HEK293 (cell line): ENCODE results near the gene KRT16.
"Not testable (repeated sequence)": the region's sequence is repeated elsewhere in the genome, so short reads cannot be mapped to it uniquely, and the experiment has no call there.

Experiments used
- CTCF ChIA-PET: fragments of 350-600 bp; formaldehyde crosslinking; extraction: SDS; loops from one replicate; lab custom pipeline; 2021; ENCODE audit warnings: antibody characterized with exemption; lab: Yijun Ruan, JAX
- POLR2A ChIA-PET: fragments of 300-600 bp; formaldehyde crosslinking; extraction: SDS; loops from one replicate; lab custom pipeline; 2020; ENCODE audit warnings: antibody characterized with exemption, inconsistent platforms; lab: Yijun Ruan, JAX
- H3K27ac ChIP-seq: fragments of 200-500 bp; sonication (Bioruptor generic); 2 replicates; pipeline ENCODE4 v1.5.1; 2014; ENCODE audit warnings: low read depth, low read length, control low read depth, inconsistent platforms; ENCODE audit errors: extremely low read depth
- H3K36me3 ChIP-seq, 2 experiments: fragments of 200-500 bp in 1 of 2; sonication (Bioruptor generic) in 1 of 2; 1 replicate in 1 of 2; 2 replicates in 1 of 2; pipeline ENCODE4 v1.5.1; 2014 to 2017; ENCODE audit warnings: inconsistent platforms in 2 of 2, low read length in 2 of 2; ENCODE audit not compliant: control insufficient read depth in 2 of 2, insufficient read depth in 1 of 2
- H3K4me1 ChIP-seq: fragments of 200-500 bp; sonication (Bioruptor generic); 2 replicates; pipeline ENCODE4 v1.5.1; 2014; ENCODE audit warnings: mild to moderate bottlenecking, low read length, inconsistent platforms; ENCODE audit not compliant: control insufficient read depth, insufficient read depth
- H3K4me3 ChIP-seq: 2 replicates; pipeline ENCODE4 v1.5.1; 2011; ENCODE audit warnings: low read depth, mild to moderate bottlenecking, control low read depth, low read length, moderate library complexity
- H3K9me3 ChIP-seq: fragments of 200-500 bp; sonication (Bioruptor generic); 2 replicates; pipeline ENCODE4 v1.5.1; 2014; ENCODE audit warnings: low read depth, low read length, inconsistent platforms; ENCODE audit not compliant: control insufficient read depth, insufficient read depth
- KLF17 ChIP-seq: fragments of 450-650 bp; formaldehyde crosslinking; IDR thresholded peaks from 2 replicates; pipeline ENCODE4 v1.5.1; 2016; ENCODE audit warnings: missing biosample characterization, missing genetic modification characterization
- SALL2 ChIP-seq: fragments of 450-650 bp; formaldehyde crosslinking; IDR thresholded peaks from 2 replicates; pipeline ENCODE4 v1.5.0; 2017; ENCODE audit warnings: missing biosample characterization, mild to moderate bottlenecking, missing genetic modification characterization, borderline replicate concordance
- SCRT1 ChIP-seq: fragments of 450-650 bp; formaldehyde crosslinking; IDR thresholded peaks from 2 replicates; pipeline ENCODE4 v1.5.1; 2016; ENCODE audit warnings: missing biosample characterization, missing genetic modification characterization, borderline replicate concordance
- YY2 ChIP-seq: fragments of 450-650 bp; formaldehyde crosslinking; IDR thresholded peaks from 2 replicates; pipeline ENCODE4 v1.5.1; 2016; ENCODE audit warnings: missing biosample characterization, missing genetic modification characterization
- ZBTB20 ChIP-seq: fragments of 450-650 bp; formaldehyde crosslinking; IDR thresholded peaks from 2 replicates; pipeline ENCODE4 v1.5.1; 2016; ENCODE audit warnings: missing biosample characterization, missing genetic modification characterization
- ZFHX2 ChIP-seq: fragments of 450-650 bp; formaldehyde crosslinking; conservative IDR thresholded peaks from 2 replicates; pipeline ENCODE4 v1.5.1; 2016; ENCODE audit warnings: missing biosample characterization, missing genetic modification characterization
- ZFP3 ChIP-seq: fragments of 450-650 bp; formaldehyde crosslinking; IDR thresholded peaks from 2 replicates; pipeline ENCODE4 v1.5.1; 2016; ENCODE audit warnings: low read depth, missing biosample characterization, missing genetic modification characterization
- ZFP41 ChIP-seq: fragments of 450-650 bp; formaldehyde crosslinking; IDR thresholded peaks from 2 replicates; pipeline ENCODE4 v1.5.1; 2016; ENCODE audit warnings: missing biosample characterization, missing genetic modification characterization, borderline replicate concordance
- ZNF341 ChIP-seq: fragments of 450-650 bp; formaldehyde crosslinking; IDR thresholded peaks from 2 replicates; pipeline ENCODE4; 2016; ENCODE audit warnings: low read depth, missing biosample characterization, missing genetic modification characterization
- ZNF350 ChIP-seq: fragments of 450-650 bp; formaldehyde crosslinking; IDR thresholded peaks from 2 replicates; pipeline ENCODE4 v1.5.0; 2017; ENCODE audit warnings: missing biosample characterization, mild to moderate bottlenecking, missing genetic modification characterization
- ZNF530 ChIP-seq: fragments of 450-650 bp; formaldehyde crosslinking; IDR thresholded peaks from 2 replicates; pipeline ENCODE4 v1.5.1; 2016; ENCODE audit warnings: low read depth, missing biosample characterization, missing genetic modification characterization
- ZNF549 ChIP-seq: fragments of 450-650 bp; IDR thresholded peaks from 2 replicates; pipeline ENCODE4 v1.5.1; 2018; ENCODE audit warnings: missing biosample characterization, missing genetic modification characterization, mild to moderate bottlenecking, inconsistent platforms, moderate library complexity
- ZNF623 ChIP-seq: fragments of 450-650 bp; formaldehyde crosslinking; IDR thresholded peaks from 2 replicates; pipeline ENCODE4 v1.5.1; 2016; ENCODE audit warnings: missing biosample characterization, missing genetic modification characterization
- ZNF654 ChIP-seq: fragments of 450-650 bp; formaldehyde crosslinking; IDR thresholded peaks from 2 replicates; pipeline ENCODE4 v1.5.1; 2016; ENCODE audit warnings: low read depth, missing biosample characterization, missing genetic modification characterization
- ZNF660 ChIP-seq: fragments of 450-650 bp; IDR thresholded peaks from 2 replicates; pipeline ENCODE4 v1.5.1; 2018; ENCODE audit warnings: missing biosample characterization, mild to moderate bottlenecking, missing genetic modification characterization
- ZNF664 ChIP-seq: fragments of 450-650 bp; formaldehyde crosslinking; IDR thresholded peaks from 2 replicates; pipeline ENCODE4 v1.5.1; 2016; ENCODE audit warnings: missing biosample characterization, missing genetic modification characterization
- ZNF670 ChIP-seq: fragments of 450-650 bp; formaldehyde crosslinking; IDR thresholded peaks from 2 replicates; pipeline ENCODE4 v1.5.1; 2016; ENCODE audit warnings: missing biosample characterization, missing genetic modification characterization, low read depth
- ZNF747 ChIP-seq: fragments of 450-650 bp; formaldehyde crosslinking; IDR thresholded peaks from 2 replicates; pipeline ENCODE4 v1.5.1; 2016; ENCODE audit warnings: missing biosample characterization, missing genetic modification characterization
- ZNF785 ChIP-seq: fragments of 450-650 bp; formaldehyde crosslinking; IDR thresholded peaks from 2 replicates; pipeline ENCODE4 v1.5.1; 2016; ENCODE audit warnings: missing biosample characterization, missing genetic modification characterization
- ZNF843 ChIP-seq: fragments of 450-650 bp; formaldehyde crosslinking; IDR thresholded peaks from 2 replicates; pipeline ENCODE4 v1.5.1; 2016; ENCODE audit warnings: missing biosample characterization, missing genetic modification characterization
- ZSCAN18 ChIP-seq: fragments of 450-650 bp; formaldehyde crosslinking; IDR thresholded peaks from 2 replicates; pipeline ENCODE4 v1.5.1; 2016; ENCODE audit warnings: missing biosample characterization, missing genetic modification characterization
- TF ChIP-seq, protein P1 (sequence below): fragments of 450-650 bp; formaldehyde crosslinking; IDR thresholded peaks from 2 replicates; pipeline ENCODE4 v1.5.1; 2016; ENCODE audit warnings: missing biosample characterization, missing genetic modification characterization
- TF ChIP-seq, protein P2 (sequence below): fragments of 450-650 bp; formaldehyde crosslinking; IDR thresholded peaks from 2 replicates; pipeline ENCODE4 v1.5.1; 2017; ENCODE audit warnings: missing biosample characterization, missing genetic modification characterization
- TF ChIP-seq, protein P3 (sequence below): fragments of 450-650 bp; formaldehyde crosslinking; IDR thresholded peaks from 2 replicates; pipeline ENCODE4 v1.5.1; 2016; ENCODE audit warnings: missing biosample characterization, missing genetic modification characterization

Gene KRT16

GRCh38 chr17:41629826-41630670 lies 17.5 kb upstream of the KRT16 start (continued):
- TF ChIP-seq ZNF350 (tag by site-specific recombination) (no peak), ZNF654 (tag by site-specific recombination) (no peak), ZNF660 (no peak), ZNF747 (tag by site-specific recombination) (no peak), ZNF341 (tag by site-specific recombination) (no peak), SCRT1 (tag by site-specific recombination) (no peak), ZNF530 (no peak)

DNA sequence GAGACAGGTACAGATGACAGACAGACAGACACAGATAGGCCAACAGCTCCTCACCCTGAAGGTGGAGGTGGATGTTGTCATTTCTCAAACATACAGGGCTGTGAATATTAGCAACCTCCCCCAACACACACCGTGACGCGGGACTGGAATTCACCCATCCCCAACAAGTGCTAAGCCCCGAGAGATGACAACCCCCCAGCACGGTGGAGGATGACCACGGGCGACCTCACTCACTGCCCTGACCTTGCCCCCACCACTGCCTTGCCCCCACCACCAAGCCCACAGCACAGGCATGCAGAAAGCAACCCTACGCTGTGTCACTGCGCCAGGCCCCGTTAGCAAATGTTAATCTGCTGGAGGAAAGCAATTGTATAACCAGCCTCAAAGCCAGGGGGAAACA lies 16.7 kb upstream of the KRT16 start:
- Histone ChIP-seq H3K9me3 (no peaks in the 10 kb centered on the region), H3K4me1 (peaks cover 2% of the 10 kb centered on the region; the same call in 1 of the 2 replicates), H3K4me3 (no peak overlapping the region), H3K36me3 (no peaks in the 10 kb centered on the region), H3K27ac (no peak overlapping the region)
- ChIA-PET CTCF (interaction anchor here (1.2 to 3.7 kb wide), 4 partner anchors 19 to 80 kb away, joined by 3 to 17 read pairs (median 6); no protein-coding TSS in a partner anchor), POLR2A (no interaction called here)
- TF ChIP-seq, protein P1, sequence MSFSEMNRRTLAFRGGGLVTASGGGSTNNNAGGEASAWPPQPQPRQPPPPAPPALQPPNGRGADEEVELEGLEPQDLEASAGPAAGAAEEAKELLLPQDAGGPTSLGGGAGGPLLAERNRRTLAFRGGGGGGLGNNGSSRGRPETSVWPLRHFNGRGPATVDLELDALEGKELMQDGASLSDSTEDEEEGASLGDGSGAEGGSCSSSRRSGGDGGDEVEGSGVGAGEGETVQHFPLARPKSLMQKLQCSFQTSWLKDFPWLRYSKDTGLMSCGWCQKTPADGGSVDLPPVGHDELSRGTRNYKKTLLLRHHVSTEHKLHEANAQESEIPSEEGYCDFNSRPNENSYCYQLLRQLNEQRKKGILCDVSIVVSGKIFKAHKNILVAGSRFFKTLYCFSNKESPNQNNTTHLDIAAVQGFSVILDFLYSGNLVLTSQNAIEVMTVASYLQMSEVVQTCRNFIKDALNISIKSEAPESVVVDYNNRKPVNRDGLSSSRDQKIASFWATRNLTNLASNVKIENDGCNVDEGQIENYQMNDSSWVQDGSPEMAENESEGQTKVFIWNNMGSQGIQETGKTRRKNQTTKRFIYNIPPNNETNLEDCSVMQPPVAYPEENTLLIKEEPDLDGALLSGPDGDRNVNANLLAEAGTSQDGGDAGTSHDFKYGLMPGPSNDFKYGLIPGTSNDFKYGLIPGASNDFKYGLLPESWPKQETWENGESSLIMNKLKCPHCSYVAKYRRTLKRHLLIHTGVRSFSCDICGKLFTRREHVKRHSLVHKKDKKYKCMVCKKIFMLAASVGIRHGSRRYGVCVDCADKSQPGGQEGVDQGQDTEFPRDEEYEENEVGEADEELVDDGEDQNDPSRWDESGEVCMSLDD = no peak
- TF ChIP-seq ZFP3 (tag by site-specific recombination) (no peak), ZNF623 (tag by site-specific recombination) (no peak), ZNF843 (tag by site-specific recombination) (no peak), ZFP41 (tag by site-specific recombination) (no peak), ZSCAN18 (tag by site-specific recombination) (no peak), KLF17 (no peak), ZBTB20 (tag by site-specific recombination) (no peak), ZFHX2 (no peak), ZNF549 (tag by site-specific recombination) (no peak), SALL2 (no peak), SCRT1 (tag by site-specific recombination) (no peak), ZNF664 (tag by site-specific recombination) (no peak), ZNF785 (tag by site-specific recombination) (no peak), YY2 (tag by site-specific recombination) (no peak), ZNF670 (tag by site-specific recombination) (no peak)
- TF ChIP-seq, protein P2, sequence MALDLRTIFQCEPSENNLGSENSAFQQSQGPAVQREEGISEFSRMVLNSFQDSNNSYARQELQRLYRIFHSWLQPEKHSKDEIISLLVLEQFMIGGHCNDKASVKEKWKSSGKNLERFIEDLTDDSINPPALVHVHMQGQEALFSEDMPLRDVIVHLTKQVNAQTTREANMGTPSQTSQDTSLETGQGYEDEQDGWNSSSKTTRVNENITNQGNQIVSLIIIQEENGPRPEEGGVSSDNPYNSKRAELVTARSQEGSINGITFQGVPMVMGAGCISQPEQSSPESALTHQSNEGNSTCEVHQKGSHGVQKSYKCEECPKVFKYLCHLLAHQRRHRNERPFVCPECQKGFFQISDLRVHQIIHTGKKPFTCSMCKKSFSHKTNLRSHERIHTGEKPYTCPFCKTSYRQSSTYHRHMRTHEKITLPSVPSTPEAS (tag by site-specific recombination) = no peak
- TF ChIP-seq, protein P3, sequence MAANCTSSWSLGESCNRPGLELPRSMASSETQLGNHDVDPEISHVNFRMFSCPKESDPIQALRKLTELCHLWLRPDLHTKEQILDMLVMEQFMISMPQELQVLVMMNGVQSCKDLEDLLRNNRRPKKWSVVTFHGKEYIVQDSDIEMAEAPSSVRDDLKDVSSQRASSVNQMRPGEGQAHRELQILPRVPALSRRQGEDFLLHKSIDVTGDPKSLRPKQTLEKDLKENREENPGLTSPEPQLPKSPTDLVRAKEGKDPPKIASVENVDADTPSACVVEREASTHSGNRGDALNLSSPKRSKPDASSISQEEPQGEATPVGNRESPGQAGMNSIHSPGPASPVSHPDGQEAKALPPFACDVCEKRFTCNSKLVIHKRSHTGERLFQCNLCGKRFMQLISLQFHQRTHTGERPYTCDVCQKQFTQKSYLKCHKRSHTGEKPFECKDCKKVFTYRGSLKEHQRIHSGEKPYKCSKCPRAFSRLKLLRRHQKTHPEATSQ (tag by site-specific recombination) = no peak

GRCh38 chr17:41628621-41629255 lies 16.2 kb upstream of the KRT16 start:
- H3K4me1 ChIP-seq, H3K36me3 ChIP-seq, H3K4me3 ChIP-seq, H3K9me3 ChIP-seq, H3K27ac ChIP-seq, POLR2A ChIA-PET: not testable (repeated sequence)
- CTCF ChIA-PET = interaction anchor here (2.1 to 3.7 kb wide), 2 partner anchors 19 to 37 kb away, joined by 8 to 17 read pairs; no protein-coding TSS in a partner anchor
